HEK293 (cell line): Measurements from ENCODE around the gene CEP120.

Experiments
- BCL6B ChIP-seq: fragments of 450-650 bp; formaldehyde crosslinking; IDR thresholded peaks from 2 replicates; pipeline ENCODE4 v1.5.1; 2017; ENCODE audit warnings: missing biosample characterization, missing genetic modification characterization
- CTCF ChIP-seq: fragments of 450-650 bp; formaldehyde crosslinking; IDR thresholded peaks from 2 replicates; pipeline ENCODE4 v1.5.1; 2016; ENCODE audit warnings: missing biosample characterization, missing genetic modification characterization
- KLF1 ChIP-seq: fragments of 450-650 bp; formaldehyde crosslinking; IDR thresholded peaks from 2 replicates; pipeline ENCODE4 v1.5.1; 2016; ENCODE audit warnings: missing biosample characterization, missing genetic modification characterization
- SETDB1 ChIP-seq: IDR thresholded peaks from one replicate; pipeline ENCODE4 v1.6.1; 2017; ENCODE audit warnings: mild to moderate bottlenecking, low read length, moderate library complexity, mixed read lengths; ENCODE audit not compliant: insufficient read length
- ZBTB49 ChIP-seq: fragments of 450-650 bp; formaldehyde crosslinking; IDR thresholded peaks from 2 replicates; pipeline ENCODE4 v1.5.1; 2016; ENCODE audit warnings: missing biosample characterization, missing genetic modification characterization, low read depth
- ZNF114 ChIP-seq: fragments of 450-650 bp; formaldehyde crosslinking; IDR thresholded peaks from 2 replicates; pipeline ENCODE4 v1.5.0; 2017; ENCODE audit warnings: missing biosample characterization, missing genetic modification characterization
- ZNF138 ChIP-seq: fragments of 450-650 bp; formaldehyde crosslinking; IDR thresholded peaks from 2 replicates; pipeline ENCODE4 v1.5.1; 2016; ENCODE audit warnings: missing biosample characterization, missing genetic modification characterization, borderline replicate concordance
- ZNF510 ChIP-seq: fragments of 450-650 bp; formaldehyde crosslinking; IDR thresholded peaks from 2 replicates; pipeline ENCODE4 v1.5.1; 2018; ENCODE audit warnings: mild to moderate bottlenecking, missing genetic modification characterization, missing biosample characterization; ENCODE audit not compliant: insufficient replicate concordance
- ZNF580 ChIP-seq: fragments of 450-650 bp; formaldehyde crosslinking; IDR thresholded peaks from 2 replicates; pipeline ENCODE4 v1.5.1; 2016; ENCODE audit warnings: missing biosample characterization, missing genetic modification characterization

- TF ChIP-seq SETDB1 (no peak), CTCF (tag by site-specific recombination) (no peak), BCL6B (tag by site-specific recombination) (no peak), ZNF510 (tag by site-specific recombination) (no peak), KLF1 (tag by site-specific recombination) (no peak), ZBTB49 (tag by site-specific recombination) (no peak), ZNF580 (tag by site-specific recombination) (no peak), ZNF138 (no peak), ZNF114 (no peak)
These were observed 4.1 kb upstream of the CEP120 start for GRCh38 chr5:123427281-123427680.
